ENCODE data around the gene APOB.

- TF ChIP-seq EZH2phosphoT487 (IDR thresholded peaks at IDR 0.05; ENCODE audit: borderline replicate concordance), result no peak
- TF ChIP-seq, protein P1, sequence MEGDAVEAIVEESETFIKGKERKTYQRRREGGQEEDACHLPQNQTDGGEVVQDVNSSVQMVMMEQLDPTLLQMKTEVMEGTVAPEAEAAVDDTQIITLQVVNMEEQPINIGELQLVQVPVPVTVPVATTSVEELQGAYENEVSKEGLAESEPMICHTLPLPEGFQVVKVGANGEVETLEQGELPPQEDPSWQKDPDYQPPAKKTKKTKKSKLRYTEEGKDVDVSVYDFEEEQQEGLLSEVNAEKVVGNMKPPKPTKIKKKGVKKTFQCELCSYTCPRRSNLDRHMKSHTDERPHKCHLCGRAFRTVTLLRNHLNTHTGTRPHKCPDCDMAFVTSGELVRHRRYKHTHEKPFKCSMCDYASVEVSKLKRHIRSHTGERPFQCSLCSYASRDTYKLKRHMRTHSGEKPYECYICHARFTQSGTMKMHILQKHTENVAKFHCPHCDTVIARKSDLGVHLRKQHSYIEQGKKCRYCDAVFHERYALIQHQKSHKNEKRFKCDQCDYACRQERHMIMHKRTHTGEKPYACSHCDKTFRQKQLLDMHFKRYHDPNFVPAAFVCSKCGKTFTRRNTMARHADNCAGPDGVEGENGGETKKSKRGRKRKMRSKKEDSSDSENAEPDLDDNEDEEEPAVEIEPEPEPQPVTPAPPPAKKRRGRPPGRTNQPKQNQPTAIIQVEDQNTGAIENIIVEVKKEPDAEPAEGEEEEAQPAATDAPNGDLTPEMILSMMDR (conservative IDR thresholded peaks at IDR 0.05; ENCODE audit: low read length), result no peak
These were observed 78.7 kb downstream of the APOB start for GRCh38 chr2:20965221-20965620.

Measured in Loucy (cell line).